H1 (cell line): ENCODE data around the gene ADAMTS1. TPM values are rescaled to one million over a fixed set of nuclear protein-coding genes. Genes with fewer than 3 reads are reported as not detected.

Experiments
- CTCF ChIA-PET: fragments of 300-600 bp; sonication (Branson Sonifier 250); formaldehyde crosslinking; loops from one replicate; lab custom pipeline; 2021; ENCODE audit not compliant: partially characterized antibody; lab: Charles Lee
- POLR2A ChIA-PET: fragments of 300-600 bp; sonication (Branson Sonifier 250); formaldehyde crosslinking; loops from one replicate; lab custom pipeline; 2021; ENCODE audit warnings: inconsistent platforms; ENCODE audit not compliant: partially characterized antibody; lab: Charles Lee
- DNase-seq, 2 experiments: peaks; one replicate each; pipeline versions ENCODE4 v3.0.0 to v3.0.0-alpha.2; 2010 to 2022; ENCODE audit warnings: low spot score in 2 of 2, low read depth in 1 of 2, mixed read lengths in 1 of 2
- FAIRE-seq: peaks from 2 replicates; lab custom pipeline; 2011; peaks lifted over from hg19 to GRCh38; lab: Jason Lieb, UNC
- H2AFZ ChIP-seq: 2 replicates; pipeline ENCODE4 v1.8.1; 2012; ENCODE audit warnings: low read length, inconsistent platforms
- H2AK5ac ChIP-seq: 2 replicates; pipeline ENCODE4 v1.6.1; 2013; ENCODE audit warnings: low read depth, low read length
- H2BK120ac ChIP-seq: replicated peaks from 2 replicates; pipeline ENCODE3; 2013; ENCODE audit warnings: low read depth, low read length, inconsistent platforms
- H2BK12ac ChIP-seq: 2 replicates; pipeline ENCODE4 v1.6.1; 2013; ENCODE audit warnings: low read depth, low read length
- H2BK15ac ChIP-seq: 2 replicates; pipeline ENCODE4 v1.6.1; 2013; ENCODE audit warnings: low read length
- H2BK20ac ChIP-seq: 2 replicates; pipeline ENCODE4 v1.6.1; 2013; ENCODE audit warnings: low read length
- H2BK5ac ChIP-seq: 2 replicates; pipeline ENCODE4 v1.6.1; 2013; ENCODE audit warnings: low read depth, low read length
- H3K14ac ChIP-seq: 2 replicates; pipeline ENCODE4 v1.6.1; 2013; ENCODE audit warnings: inconsistent platforms; ENCODE audit not compliant: insufficient read length
- H3K18ac ChIP-seq: 2 replicates; pipeline ENCODE4 v1.6.1; 2013; ENCODE audit warnings: low read length; ENCODE audit errors: extremely low read depth
- H3K23ac ChIP-seq: 2 replicates; pipeline ENCODE4 v1.6.1; 2013; ENCODE audit warnings: inconsistent platforms; ENCODE audit not compliant: insufficient read length
- H3K23me2 ChIP-seq: 2 replicates; pipeline ENCODE4 v1.6.1; 2013; ENCODE audit warnings: low read depth, low read length
- H3K27ac ChIP-seq: 2 replicates; pipeline ENCODE4 v1.6.1; 2011; ENCODE audit warnings: low read depth, low read length, inconsistent platforms
- H3K27me3 ChIP-seq, 4 experiments: replicated peaks in 1 of 4; 1 replicate in 1 of 4; 2 replicates in 3 of 4; pipeline versions ENCODE4 v1.6.1 to v1.8.1; 2011 to 2013; ENCODE audit warnings: low read length in 3 of 4, mild to moderate bottlenecking in 3 of 4, inconsistent platforms in 2 of 4, mixed read lengths in 2 of 4, moderate library complexity in 1 of 4; ENCODE audit not compliant: control insufficient read depth in 3 of 4, insufficient read depth in 3 of 4; ENCODE audit errors: extremely low read depth in 1 of 4
- H3K36me3 ChIP-seq, 4 experiments: 2 replicates each; pipeline versions ENCODE4 v1.6.1 to v1.8.1; 2011 to 2013; ENCODE audit warnings: mild to moderate bottlenecking in 4 of 4, low read length in 3 of 4, moderate library complexity in 2 of 4, control low read depth in 1 of 4, inconsistent platforms in 1 of 4; ENCODE audit not compliant: insufficient read depth in 4 of 4, control insufficient read depth in 2 of 4
- H3K4ac ChIP-seq: replicated peaks from 2 replicates; pipeline ENCODE3; 2013; ENCODE audit warnings: low read length, low read depth, mixed read lengths, inconsistent platforms; ENCODE audit not compliant: insufficient read length
- H3K4me1 ChIP-seq, 4 experiments: replicated peaks in 1 of 4; 1 replicate in 1 of 4; 2 replicates in 3 of 4; pipeline versions ENCODE4 v1.6.1 to v1.8.1; 2011 to 2013; ENCODE audit warnings: low read length in 3 of 4, inconsistent platforms in 2 of 4, mixed read lengths in 1 of 4; ENCODE audit not compliant: insufficient read depth in 4 of 4, control insufficient read depth in 3 of 4
- H3K4me2 ChIP-seq, 2 experiments: 2 replicates each; pipeline versions ENCODE4 v1.6.1 to v1.8.1; 2011 to 2013; ENCODE audit warnings: low read depth in 2 of 2, low read length in 2 of 2, control low read depth in 1 of 2, inconsistent platforms in 1 of 2, mild to moderate bottlenecking in 1 of 2; ENCODE audit not compliant: insufficient read depth in 1 of 2
- H3K4me3 ChIP-seq, 4 experiments: fragments of 200-600, 300-600 bp in 1 of 4; sonication (generic), shearing (Covaris generic), sonication (Bioruptor Twin) in 1 of 4; 2 replicates each; pipeline versions ENCODE4 v1.5.1 to v1.8.1; 2011 to 2016; ENCODE audit warnings: low read length in 4 of 4, low read depth in 3 of 4, control low read depth in 2 of 4, inconsistent platforms in 2 of 4, mild to moderate bottlenecking in 2 of 4, mixed read lengths in 1 of 4, moderate library complexity in 1 of 4; ENCODE audit not compliant: insufficient read depth in 2 of 4; ENCODE audit errors: extremely low read depth in 1 of 4
- H3K56ac ChIP-seq: replicated peaks from 2 replicates; pipeline ENCODE3; 2013; ENCODE audit warnings: low read depth, mild to moderate bottlenecking, mixed read lengths, low read length, inconsistent platforms; ENCODE audit not compliant: insufficient read length
- H3K79me1 ChIP-seq: 2 replicates; pipeline ENCODE4 v1.6.1; 2013; ENCODE audit warnings: low read depth, low read length, control low read depth
- H3K79me2 ChIP-seq, 2 experiments: 2 replicates each; pipeline versions ENCODE4 v1.6.1 to v1.8.1; 2012 to 2013; ENCODE audit warnings: low read length in 2 of 2, mild to moderate bottlenecking in 2 of 2, inconsistent platforms in 1 of 2; ENCODE audit not compliant: insufficient read depth in 2 of 2, control insufficient read depth in 1 of 2
- H3K9ac ChIP-seq, 4 experiments: replicated peaks in 1 of 4; 1 replicate in 1 of 4; 2 replicates in 3 of 4; pipeline versions ENCODE4 v1.6.1 to v1.8.1; 2011 to 2013; ENCODE audit warnings: low read depth in 3 of 4, low read length in 3 of 4, control low read depth in 2 of 4, mild to moderate bottlenecking in 2 of 4, moderate library complexity in 2 of 4, inconsistent platforms in 1 of 4; ENCODE audit errors: extremely low read depth in 1 of 4
- H3K9me3 ChIP-seq, 2 experiments: 2 replicates each; pipeline versions ENCODE4 v1.6.1 to v1.8.1; 2012 to 2013; ENCODE audit warnings: mild to moderate bottlenecking in 2 of 2, moderate library complexity in 2 of 2, control low read depth in 1 of 2, inconsistent platforms in 1 of 2, low read depth in 1 of 2, low read length in 1 of 2, mixed read lengths in 1 of 2; ENCODE audit not compliant: insufficient read depth in 2 of 2
- H4K20me1 ChIP-seq, 2 experiments: replicated peaks in 1 of 2; 2 replicates each; pipeline versions ENCODE3 to v1.8.1; 2011 to 2013; ENCODE audit warnings: inconsistent platforms in 2 of 2, low read length in 2 of 2, mild to moderate bottlenecking in 1 of 2; ENCODE audit not compliant: insufficient read depth in 2 of 2, control insufficient read depth in 1 of 2
- H4K5ac ChIP-seq: 2 replicates; pipeline ENCODE4 v1.6.1; 2013; ENCODE audit warnings: low read length, low read depth, mixed read lengths, inconsistent platforms; ENCODE audit not compliant: insufficient read length
- H4K8ac ChIP-seq: 2 replicates; pipeline ENCODE4 v1.8.0; 2013; ENCODE audit warnings: mild to moderate bottlenecking, moderate library complexity, low read length, inconsistent platforms; ENCODE audit not compliant: insufficient read depth; ENCODE audit errors: extremely low read depth
- H4K91ac ChIP-seq: replicated peaks from 2 replicates; pipeline ENCODE3; 2013; ENCODE audit warnings: low read length, mixed read lengths, inconsistent platforms; ENCODE audit not compliant: insufficient read length
- ASH2L ChIP-seq: fragments of 200-600, 300-600 bp; sonication (generic); IDR thresholded peaks from one replicate; pipeline ENCODE4 v1.7.1; 2017; ENCODE audit warnings: low read length
- BRCA1 ChIP-seq: IDR thresholded peaks from 2 replicates; pipeline ENCODE4 v1.6.1; 2012; ENCODE audit warnings: low read depth, low read length, improper control_type of control experiment
- CBX5 ChIP-seq: fragments of 300-800, 300-1000 bp; sonication (generic); IDR thresholded peaks from 2 replicates; pipeline ENCODE4 v1.7.1; 2016; ENCODE audit warnings: antibody characterized with exemption, low read length, low read depth
- CBX8 ChIP-seq: fragments of 300-800, 300-1000 bp; sonication (generic); IDR thresholded peaks from 2 replicates; pipeline ENCODE4 v1.7.1; 2016; ENCODE audit warnings: low read depth, low read length, borderline replicate concordance
- HDAC2 ChIP-seq, 2 experiments: fragments of 300-600 bp in 1 of 2; sonication (generic) in 1 of 2; IDR thresholded peaks; 2 replicates each; pipeline ENCODE4 v1.6.1; 2011 to 2012; ENCODE audit warnings: low read depth in 2 of 2, low read length in 2 of 2, mild to moderate bottlenecking in 2 of 2, moderate library complexity in 2 of 2, borderline replicate concordance in 1 of 2, inconsistent platforms in 1 of 2
- JUND ChIP-seq: IDR thresholded peaks from 2 replicates; pipeline ENCODE4 v1.6.1; 2011; ENCODE audit warnings: mild to moderate bottlenecking, improper control_type of control experiment, low read length
- KDM1A ChIP-seq: fragments of 200-600, 300-600 bp; sonication (generic); IDR thresholded peaks from 2 replicates; pipeline ENCODE4 v1.7.1; 2016; ENCODE audit warnings: mild to moderate bottlenecking, low read length, borderline replicate concordance
- RBBP5 ChIP-seq: IDR thresholded peaks from 2 replicates; pipeline ENCODE4 v1.7.1; 2012; ENCODE audit warnings: low read depth, mild to moderate bottlenecking, inconsistent platforms, low read length, moderate library complexity, borderline replicate concordance
- RFX5 ChIP-seq: IDR thresholded peaks from 2 replicates; pipeline ENCODE4 v1.6.1; 2011; ENCODE audit warnings: low read depth, low read length, improper control_type of control experiment, borderline replicate concordance
- RNF2 ChIP-seq: fragments of 200-900, 300-1000 bp; sonication (generic); IDR thresholded peaks from 2 replicates; pipeline ENCODE4 v1.7.1; 2016; ENCODE audit warnings: borderline replicate concordance, low read depth, mild to moderate bottlenecking, antibody characterized with exemption, low read length; ENCODE audit not compliant: poor library complexity, severe bottlenecking; ENCODE audit errors: missing control alignments
- SAP30 ChIP-seq: fragments of 300-600 bp; sonication (generic); IDR thresholded peaks from 2 replicates; pipeline ENCODE4 v1.7.1; 2012; ENCODE audit warnings: low read length, moderate library complexity, mild to moderate bottlenecking, inconsistent platforms; ENCODE audit not compliant: insufficient read depth, insufficient replicate concordance
- SIN3A ChIP-seq, 2 experiments: IDR thresholded peaks in 1 of 2; conservative IDR thresholded peaks in 1 of 2; 2 replicates each; pipeline ENCODE4 v1.6.1; 2011 to 2012; ENCODE audit warnings: low read length in 2 of 2, improper control_type of control experiment in 1 of 2, low read depth in 1 of 2, mild to moderate bottlenecking in 1 of 2
- TEAD4 ChIP-seq: IDR thresholded peaks from 2 replicates; pipeline ENCODE4 v1.6.1; 2012; ENCODE audit warnings: low read depth, low read length, inconsistent platforms, mixed read lengths
- YY1 ChIP-seq: IDR thresholded peaks from 2 replicates; pipeline ENCODE4 v1.6.1; 2011; ENCODE audit warnings: low read depth, mild to moderate bottlenecking, low read length
- WGBS, 2 experiments: shearing (Covaris generic) in 1 of 2; methylation state at CpG; one replicate each; pipeline versions ENCODE4 v1.1.6 to v1.1.7; 2013 to 2015; ENCODE audit warnings: low lambda C conversion rate in 2 of 2, mixed read lengths in 2 of 2, inconsistent platforms in 1 of 2, low coverage in 1 of 2, missing lambda C conversion rate in 1 of 2; ENCODE audit not compliant: insufficient replicate concordance in 2 of 2, insufficient coverage in 1 of 2, insufficient read length in 1 of 2; ENCODE audit errors: extremely low coverage in 1 of 2, missing lambda C conversion rate in 1 of 2; 5-methylcytosine and 5-hydroxymethylcytosine counted together
- polyA plus RNA-seq, 7 experiments: library from polyadenylated mRNA; depleted of rRNA in 3 of 7; stranded (reverse) in 5 of 7; unstranded in 2 of 7; fragments of >200 nt in 5 of 7; fragments of 200-250 nt in 2 of 7; gene quantifications; 1 replicate in 5 of 7; 2 replicates in 1 of 7; 4 replicates in 1 of 7; pipeline versions ENCODE4 v1.2.1 to v1.2.3, GENCODE V29; 2011 to 2013; ENCODE audit warnings: missing spikeins in 2 of 7, mixed read lengths in 2 of 7
- total RNA-seq: library from RNA; stranded (reverse); fragmentation: NEBNext Ultra II Directional; extraction: Animal tissue kit (Norgen Biotek cat#: 25700); gene quantifications from 2 replicates; pipeline ENCODE4 v1.2.1, GENCODE V29; 2021

The ADAMTS1 gene
- total and polyA plus RNA-seq, 2 of the 8 experiments (the other 6 are each of a cell fraction or from before 2014, with no cell fraction given) = 10.7 to 22.4 TPM

GRCh38 chr21:26892151-26892550 lies 46.9 kb upstream of the ADAMTS1 start:
- FAIRE-seq = no peak
- no peak overlapping the region for H2BK20ac ChIP-seq
- H2AFZ ChIP-seq = no peak overlapping the region
- H4K8ac ChIP-seq = no peak overlapping the region
- no peak overlapping the region for H3K4me2 ChIP-seq
- H4K20me1 ChIP-seq = no peaks in the 10 kb centered on the region
- no peak overlapping the region for H3K9ac ChIP-seq
- no peak overlapping the region for H3K27ac ChIP-seq
- no peak for DNase-seq
- no peak overlapping the region for H2BK15ac ChIP-seq
- WGBS, 2 experiments = 94% methylated on average over 1 of the region's 1 CpG; no CpG with 5 or more reads in 1 of the 2 experiments
- H4K5ac ChIP-seq = no peak overlapping the region
- H3K23me2 ChIP-seq = no peaks in the 10 kb centered on the region
- H3K79me2 ChIP-seq = no peaks in the 10 kb centered on the region
- no peak overlapping the region for H3K4me3 ChIP-seq
- H3K4me1 ChIP-seq = no peaks in the 10 kb centered on the region
- H2BK12ac ChIP-seq = no peak overlapping the region
- H2BK5ac ChIP-seq = no peak overlapping the region
- no peaks in the 10 kb centered on the region for H3K79me1 ChIP-seq
- H3K36me3 ChIP-seq = no peaks in the 10 kb centered on the region
- H3K4ac ChIP-seq = no peak overlapping the region
- H3K18ac ChIP-seq = no peak overlapping the region
- no peak overlapping the region for H2AK5ac ChIP-seq
- no peak overlapping the region for H3K14ac ChIP-seq
- H2BK120ac ChIP-seq = no peak overlapping the region
- H4K91ac ChIP-seq = no peak overlapping the region
- no peak overlapping the region for H3K23ac ChIP-seq
- no peak overlapping the region for H3K56ac ChIP-seq
- H3K27me3 ChIP-seq = peaks cover 0 to 1% (median 0%) of the 10 kb centered on the region in 4 experiments; a peak in 1 of 7 replicates
- H3K9me3 ChIP-seq = no peaks in the 10 kb centered on the region
- ChIA-PET POLR2A (no interaction called here), CTCF (interaction anchor here (1.6 to 3.7 kb wide), 2 partner anchors 10 to 70 kb away, joined by 3 to 16 read pairs; no protein-coding TSS in a partner anchor)
- TF ChIP-seq KDM1A = no peak
- no peak for TF ChIP-seq TEAD4
- no peak for TF ChIP-seq CBX8
- TF ChIP-seq RFX5 = no peak
- TF ChIP-seq YY1 = no peak
- TF ChIP-seq HDAC2 (IDR thresholded peaks at IDR 0.05; ENCODE audit: borderline replicate concordance in 1 of 2, low read depth in 2 of 2, low read length in 2 of 2) = no peak
- TF ChIP-seq ASH2L = no peak
- TF ChIP-seq BRCA1 = no peak
- TF ChIP-seq RBBP5 = no peak
- no peak for TF ChIP-seq CBX5
- TF ChIP-seq SIN3A (conservative IDR thresholded peaks at IDR 0.05 in 1 of 2, IDR thresholded peaks at IDR 0.05 in 1 of 2; ENCODE audit: low read depth in 1 of 2, low read length in 2 of 2) = no peak
- no peak for TF ChIP-seq RNF2
- no peak for TF ChIP-seq JUND
- no peak for TF ChIP-seq SAP30
